Endothelial cell of hepatic sinusoid (primary cell): ENCODE data around the gene IQSEC3.
"Not testable (repeated sequence)": the region's sequence is repeated elsewhere in the genome, so short reads cannot be mapped to it uniquely, and the experiment has no call there.

Source experiments
- in situ Hi-C: cut with HindIII; loops from 2 replicates; pipeline ENCODE4 v1.10.0; 2017; ENCODE audit warnings: low sequenced_read_pairs

Gene IQSEC3

DNA sequence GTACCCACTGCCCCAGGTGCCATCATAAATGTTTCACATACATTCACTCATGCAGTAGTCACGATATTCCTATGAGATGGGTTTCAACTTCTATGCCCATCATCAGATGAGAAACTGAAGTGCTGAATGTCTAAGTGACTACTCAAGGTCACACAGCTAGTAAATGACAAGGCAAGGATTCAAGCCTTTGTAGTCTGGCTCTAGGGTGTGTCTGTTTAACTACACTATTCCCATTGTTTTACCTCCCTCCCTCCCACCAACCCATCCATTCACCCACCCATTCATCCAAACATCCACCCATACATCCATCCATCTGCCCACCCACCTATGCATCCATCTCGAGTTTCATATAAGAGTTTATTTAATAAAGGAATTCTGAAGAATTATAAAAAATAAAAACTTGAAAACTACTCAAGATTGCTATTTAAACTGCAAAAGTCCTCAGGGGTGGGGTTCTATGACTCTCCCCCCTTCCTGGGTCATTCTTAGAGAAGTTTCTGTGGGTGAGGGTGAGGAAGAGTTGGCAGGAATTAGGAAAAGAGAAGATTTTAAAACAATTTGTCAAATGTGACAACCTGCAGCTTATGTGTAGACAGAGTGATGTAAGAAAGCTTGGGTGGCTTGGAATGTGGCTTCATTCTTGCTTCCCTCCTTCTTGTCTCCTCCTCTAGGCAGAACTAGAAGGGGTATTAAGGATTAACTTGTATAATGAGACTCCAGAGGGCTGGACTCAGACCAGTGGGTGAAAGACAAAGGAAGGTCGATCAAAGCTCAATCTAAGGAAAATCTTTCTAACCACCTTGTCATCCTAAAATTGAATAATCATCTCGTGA lies 13.4 kb upstream of the IQSEC3 start:
- in situ Hi-C loops: not testable (repeated sequence)

DNA sequence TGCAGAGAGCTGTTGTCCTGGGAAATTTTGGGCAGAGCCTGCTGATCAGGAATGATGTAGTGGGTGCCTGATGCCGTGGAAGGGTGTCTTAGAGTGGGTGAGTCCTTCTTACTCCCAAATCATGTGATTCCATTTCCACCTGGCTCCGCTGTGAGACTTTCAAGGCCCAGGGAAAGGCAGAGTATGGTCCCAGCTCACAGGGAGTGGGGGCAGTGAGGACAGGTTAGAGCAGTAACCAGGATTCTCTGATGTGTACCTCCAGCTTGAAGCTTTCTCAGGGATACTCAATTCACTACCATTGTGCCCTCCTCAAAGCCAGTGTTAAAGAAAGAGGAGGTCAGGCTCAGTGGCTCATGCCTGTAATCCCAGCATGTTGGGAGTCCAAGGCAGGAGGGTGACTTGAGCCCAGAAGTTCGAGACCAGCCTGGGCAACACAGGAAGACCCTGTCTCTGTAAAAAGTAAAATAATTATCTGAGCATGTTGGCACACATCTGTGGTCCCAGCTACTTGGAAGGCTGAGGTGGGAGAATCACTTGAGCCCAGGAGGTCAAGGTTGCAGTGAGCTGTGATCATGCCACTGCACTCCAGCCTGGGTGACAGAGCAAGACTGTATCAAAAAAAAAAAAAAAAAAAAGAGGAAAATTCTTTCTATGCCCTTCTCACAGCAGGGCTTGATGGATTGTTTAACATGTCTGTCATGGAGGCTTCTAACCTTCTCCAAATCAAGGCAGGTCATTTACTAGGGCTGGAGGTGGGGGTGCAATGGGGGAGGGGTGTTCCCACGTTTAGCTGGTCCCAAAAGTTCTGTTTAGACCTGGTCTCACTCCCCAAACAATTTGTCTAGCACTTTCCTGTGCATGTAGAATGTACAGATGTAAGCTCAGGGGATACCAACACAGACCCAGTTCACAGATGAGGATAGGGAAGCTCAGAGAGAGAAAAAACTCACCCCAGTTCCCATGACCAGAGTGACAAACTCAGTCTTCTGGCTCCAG lies 12.5 kb upstream of the IQSEC3 start:
- in situ Hi-C loops: no loop called here

- in situ Hi-C loops: no loop called here
These were observed 11.6 kb upstream of the IQSEC3 start for GRCh38 chr12:54750-55535.

DNA sequence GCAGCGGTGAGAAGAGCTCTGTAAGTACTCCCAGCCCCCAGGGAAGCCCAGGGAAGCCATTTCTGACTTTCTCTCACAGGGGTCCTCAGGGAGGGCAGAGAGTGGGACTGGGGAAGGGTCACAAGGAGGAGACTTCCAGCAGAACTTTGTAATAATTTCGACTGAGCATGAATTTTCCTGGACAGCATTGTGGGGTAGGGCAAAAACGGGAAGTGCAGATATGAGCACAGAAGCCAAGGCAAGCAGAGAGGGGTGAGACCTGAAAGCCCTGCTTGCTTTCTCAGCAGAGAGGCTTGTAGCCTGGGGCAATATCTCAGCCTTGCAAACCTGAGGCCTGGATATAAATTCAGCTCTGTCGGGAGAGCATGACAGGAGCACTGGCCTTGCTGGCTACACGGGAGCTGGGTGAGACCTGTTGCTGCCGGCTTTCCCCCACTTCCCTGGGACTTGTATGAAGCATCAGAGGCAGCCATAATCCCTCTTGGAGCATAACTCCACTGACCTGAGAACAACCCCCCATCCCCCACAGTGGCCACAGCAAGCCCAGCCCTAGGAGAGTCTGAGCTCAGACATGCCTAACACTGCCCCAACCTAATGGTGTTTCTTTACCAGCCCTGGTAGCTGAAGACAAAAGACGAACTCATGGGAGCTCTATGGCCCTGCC lies 9.8 kb upstream of the IQSEC3 start:
- in situ Hi-C loops: no loop called here

DNA sequence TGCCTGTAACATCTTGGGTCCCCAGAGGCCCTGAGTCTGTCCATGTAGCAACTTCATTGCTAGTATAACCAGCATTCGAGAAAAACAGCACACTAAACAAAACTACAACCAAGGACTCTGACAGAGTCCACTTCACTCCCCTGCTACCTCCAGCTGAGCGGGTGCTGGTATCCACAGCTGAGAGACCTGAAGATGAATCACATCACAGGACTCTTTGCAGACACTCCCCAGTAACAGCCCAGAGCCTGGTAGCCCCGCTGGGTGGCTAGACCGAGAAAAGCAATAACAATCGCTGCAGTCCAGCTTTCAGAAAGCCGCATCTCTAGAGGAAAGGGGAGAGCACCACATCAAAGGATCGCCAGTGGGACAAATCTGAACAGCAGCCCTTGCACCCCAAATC lies 9.0 kb upstream of the IQSEC3 start:
- in situ Hi-C loops: no loop called here

DNA sequence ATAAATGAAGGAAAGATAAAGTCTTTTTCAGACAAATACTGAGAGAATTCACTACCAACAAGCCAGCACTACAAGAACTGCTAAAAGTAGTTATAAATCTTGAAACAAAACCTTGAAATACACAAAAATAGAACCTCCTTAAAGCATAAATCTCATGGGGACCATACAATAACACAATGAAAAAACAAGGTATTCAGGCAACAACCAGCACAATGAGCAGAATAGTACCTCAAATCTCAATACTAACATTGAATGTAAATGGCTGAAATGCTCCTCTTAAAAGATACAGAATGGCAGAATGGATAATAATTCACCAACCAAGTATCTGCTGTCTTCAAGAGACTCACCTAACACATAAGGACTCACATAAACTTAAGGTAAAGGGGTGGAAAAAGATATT lies 7.7 kb upstream of the IQSEC3 start:
- in situ Hi-C loops: no loop called here

- in situ Hi-C loops: not testable (repeated sequence)
These were observed 4.7 kb upstream of the IQSEC3 start for GRCh38 chr12:61845-62244.

GRCh38 chr12:65491-66063 lies 990 bp upstream of the IQSEC3 start:
- in situ Hi-C loops: not testable (repeated sequence)

DNA sequence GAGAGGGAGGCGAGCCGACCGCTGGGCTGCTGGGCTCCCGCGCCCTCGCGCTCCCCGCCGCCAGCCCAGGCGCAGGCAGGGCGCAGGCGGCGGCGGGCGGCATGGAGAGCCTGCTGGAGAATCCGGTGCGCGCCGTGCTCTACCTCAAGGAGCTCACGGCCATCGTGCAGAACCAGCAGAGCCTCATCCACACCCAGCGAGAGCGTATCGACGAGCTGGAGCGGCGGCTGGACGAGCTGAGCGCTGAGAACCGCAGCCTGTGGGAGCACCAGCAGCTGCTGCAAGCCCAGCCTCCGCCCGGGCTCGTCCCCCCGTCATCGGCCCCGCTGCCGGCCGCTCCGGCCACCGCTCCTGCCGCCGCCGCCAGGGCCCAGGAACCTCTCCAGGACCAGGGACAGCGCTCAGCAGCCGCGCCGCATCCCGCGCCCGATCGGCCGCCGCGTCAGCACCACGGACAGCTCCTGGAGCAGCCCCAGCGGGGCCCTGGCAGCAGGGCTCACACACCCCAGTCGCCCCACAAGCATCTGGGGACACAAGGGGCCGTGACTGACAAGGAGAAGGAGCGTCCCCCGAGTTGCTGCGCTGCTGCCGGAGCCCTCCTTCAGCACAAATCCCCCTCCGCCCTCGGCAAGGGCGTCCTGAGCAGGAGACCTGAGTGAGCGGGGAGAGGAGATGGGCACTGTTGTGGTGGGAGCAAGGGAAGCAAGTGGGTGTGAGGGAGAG lies 376 bp downstream of the IQSEC3 start:
- in situ Hi-C loops: not testable (repeated sequence)

DNA sequence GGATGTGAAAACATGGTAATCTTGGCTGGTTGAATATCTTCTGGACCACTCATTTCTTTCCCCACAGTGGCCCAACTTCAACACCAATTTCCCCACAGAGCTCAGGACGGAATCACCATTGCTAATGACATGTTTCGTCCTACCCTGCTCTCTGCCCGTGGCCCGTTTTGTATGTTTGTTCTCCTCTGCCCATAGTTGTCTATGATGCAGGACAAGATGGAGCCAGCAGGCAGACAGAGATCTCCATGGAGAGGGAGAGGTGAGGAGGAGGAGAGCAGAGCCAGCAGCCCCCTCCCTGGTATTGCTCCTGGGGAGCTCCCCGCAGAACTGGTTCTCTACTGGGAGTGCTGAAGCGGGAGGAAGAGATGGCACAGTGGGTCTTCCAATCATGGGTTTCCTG lies 3.1 kb downstream of the IQSEC3 start:
- in situ Hi-C loops: not testable (repeated sequence)

DNA sequence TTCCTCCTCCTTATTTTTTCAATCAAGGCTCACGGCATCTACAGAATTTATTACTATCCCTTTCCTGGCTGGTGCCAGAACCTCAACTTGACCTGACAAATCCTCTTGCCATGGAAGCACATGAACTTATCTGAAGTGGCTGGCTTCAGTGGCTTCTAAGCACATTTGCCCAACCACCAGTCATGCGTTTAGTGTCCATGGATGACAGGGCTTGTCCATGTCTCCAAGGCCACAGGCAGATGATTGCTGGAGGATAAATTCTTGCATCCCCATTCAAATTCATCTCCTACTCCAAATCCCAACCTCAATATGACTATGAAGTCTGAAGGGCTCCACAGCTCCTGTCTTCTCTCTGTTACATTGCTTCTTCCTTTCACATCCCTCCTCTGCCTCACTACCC lies 4.0 kb downstream of the IQSEC3 start:
- in situ Hi-C loops: not testable (repeated sequence)

- in situ Hi-C loops: not testable (repeated sequence)
These were observed 5.5 kb downstream of the IQSEC3 start for GRCh38 chr12:72018-72417.

DNA sequence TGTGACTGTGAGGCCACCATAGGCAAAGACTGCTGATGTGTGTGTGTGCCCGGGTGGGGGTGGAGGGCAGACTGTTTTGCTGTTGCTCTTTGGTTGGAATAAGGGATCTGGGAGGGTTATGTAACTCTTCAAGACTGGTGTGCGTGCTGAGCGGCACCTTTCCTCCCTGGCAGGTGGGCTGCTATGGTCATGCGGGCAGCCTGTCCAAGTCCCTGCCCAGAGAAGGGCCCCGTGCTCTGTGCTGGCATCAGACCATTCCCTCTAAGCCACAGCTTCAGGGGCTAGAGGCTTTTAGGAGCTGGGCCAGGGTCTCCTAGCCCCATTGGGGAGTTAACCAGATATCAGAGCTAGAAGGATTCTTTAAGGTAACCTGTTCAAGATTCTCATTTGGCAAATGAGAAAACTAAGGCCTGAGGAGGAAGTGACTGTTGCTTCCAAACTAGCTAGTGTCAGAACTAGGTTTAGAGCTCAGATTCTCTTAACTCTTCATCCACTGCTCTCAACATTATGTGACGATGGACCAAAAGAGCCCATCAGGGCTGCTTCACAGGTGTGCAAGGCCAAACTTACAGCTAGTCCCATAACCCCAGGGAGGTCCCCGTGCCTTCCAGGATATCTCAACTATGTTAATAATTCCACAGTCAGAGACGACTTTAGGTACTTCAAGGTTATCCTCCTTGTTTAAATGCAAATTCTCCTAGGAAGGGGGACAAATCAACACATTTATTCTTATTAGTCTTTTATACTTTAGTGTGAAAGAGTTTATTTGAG lies 8.0 kb downstream of the IQSEC3 start:
- in situ Hi-C loops: not testable (repeated sequence)

DNA sequence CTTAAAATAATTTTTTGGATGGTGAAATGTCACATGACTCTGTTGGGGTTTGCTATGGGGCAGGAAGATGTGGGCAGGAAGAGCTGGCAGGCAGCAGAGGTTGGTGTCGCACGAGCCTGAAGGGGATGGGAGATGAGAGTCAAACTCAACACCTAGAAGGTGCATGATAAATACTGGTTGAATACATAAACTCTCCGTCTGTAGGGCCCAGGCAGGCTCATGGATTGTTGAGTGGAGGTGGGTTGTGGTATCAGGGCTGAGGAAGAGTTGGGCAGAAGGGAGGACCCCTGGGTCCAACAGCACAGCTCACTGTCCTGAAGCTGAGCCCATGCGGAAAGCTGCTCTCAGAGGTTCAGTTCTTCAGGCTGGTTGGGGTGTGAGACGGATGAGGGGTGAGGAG lies 9.0 kb downstream of the IQSEC3 start:
- in situ Hi-C loops: not testable (repeated sequence)

- in situ Hi-C loops: not testable (repeated sequence)
These were observed 9.5 kb downstream of the IQSEC3 start for GRCh38 chr12:76102-76501.

- in situ Hi-C loops: not testable (repeated sequence)
These were observed 10.0 kb downstream of the IQSEC3 start for GRCh38 chr12:76551-76950.

GRCh38 chr12:77101-77719 lies 10.6 kb downstream of the IQSEC3 start:
- in situ Hi-C loops: not testable (repeated sequence)

DNA sequence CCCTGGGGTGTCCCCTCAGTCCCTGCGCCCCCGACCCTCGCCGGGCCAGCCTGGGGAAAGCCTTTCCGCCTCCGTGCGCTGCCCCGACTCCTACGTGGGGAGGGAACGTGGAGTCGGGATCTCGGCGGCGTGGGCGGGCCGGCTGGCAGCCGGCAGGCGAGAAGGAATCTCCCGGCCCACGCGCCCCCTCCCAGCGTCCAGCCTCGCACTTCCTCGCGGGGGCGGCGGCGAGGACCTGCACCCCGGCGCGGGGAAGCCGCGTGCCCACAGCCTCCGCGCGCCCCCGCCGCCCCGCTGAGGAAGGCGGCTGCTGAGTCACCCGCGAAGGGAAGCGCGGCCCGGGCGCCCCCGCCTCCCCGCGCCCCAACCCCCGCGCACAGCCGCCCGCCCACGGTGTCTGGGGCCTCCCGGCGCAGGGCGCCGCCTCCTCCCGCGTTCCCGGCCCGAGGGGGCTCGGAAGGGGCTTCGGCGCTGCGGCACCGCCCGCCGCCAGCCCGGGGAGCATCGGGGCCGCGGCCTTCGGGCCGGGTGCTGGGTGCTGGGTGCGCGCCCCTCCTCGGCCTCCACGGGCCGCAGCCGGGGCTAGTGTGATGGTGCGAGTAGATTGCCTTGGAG lies 11.3 kb downstream of the IQSEC3 start:
- in situ Hi-C loops: not testable (repeated sequence)
